GM19455 (cell line): ENCODE measurements around the gene TEKT2.

Experiments
- ATAC-seq: cut with Tn5 transposase; IDR thresholded peaks from one replicate; pipeline ENCODE4 v1.9.1; 2021; ENCODE audit not compliant: unreplicated experiment

Gene TEKT2

GRCh38 chr1:36126797-36127500 lies 43.1 kb downstream of the TEKT2 start:
- no peak for ATAC-seq

GRCh38 chr1:36128126-36128904 lies 44.4 kb downstream of the TEKT2 start:
- ATAC-seq: no peak

DNA sequence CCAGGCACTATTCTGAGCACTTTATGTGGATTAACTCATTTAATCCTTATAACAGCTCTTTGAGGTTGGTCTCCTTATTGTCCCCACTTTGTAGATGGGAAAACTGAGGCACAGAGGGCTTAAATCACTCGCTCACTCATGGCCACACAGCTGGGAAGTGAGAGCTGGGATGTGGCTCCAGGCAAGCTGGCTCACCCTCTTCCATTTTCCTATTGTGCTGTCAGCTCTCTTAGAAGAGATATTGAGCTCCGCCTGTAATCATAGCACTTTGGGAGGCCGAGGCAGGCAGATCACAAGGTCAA lies 45.0 kb downstream of the TEKT2 start:
- ATAC-seq: no peak

- no peak for ATAC-seq
These were observed 48.1 kb downstream of the TEKT2 start for GRCh38 chr1:36132029-36132428.

DNA sequence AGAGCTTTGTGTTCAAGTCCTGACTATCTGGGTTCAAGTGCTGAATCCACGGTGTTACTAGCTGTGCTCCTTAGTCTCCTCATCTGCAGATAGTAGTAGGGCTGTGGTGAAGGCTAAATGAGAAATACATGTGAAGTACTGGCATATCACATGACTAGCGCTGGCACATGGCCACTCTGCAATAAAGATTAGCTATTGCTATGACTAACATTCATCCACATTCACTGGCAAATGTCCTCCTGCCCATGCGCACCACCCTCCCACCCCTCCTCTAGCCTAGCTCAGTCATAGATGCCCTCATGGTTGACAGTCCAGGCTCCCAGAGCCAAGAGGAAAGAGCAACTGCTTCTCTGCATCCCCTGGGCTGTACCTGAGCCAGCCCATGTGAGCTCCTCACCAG lies 49.6 kb downstream of the TEKT2 start:
- ATAC-seq: no peak

GRCh38 chr1:36134031-36134430 lies 50.1 kb downstream of the TEKT2 start:
- ATAC-seq: no peak

GRCh38 chr1:36134505-36135329 lies 50.8 kb downstream of the TEKT2 start:
- no peak for ATAC-seq

DNA sequence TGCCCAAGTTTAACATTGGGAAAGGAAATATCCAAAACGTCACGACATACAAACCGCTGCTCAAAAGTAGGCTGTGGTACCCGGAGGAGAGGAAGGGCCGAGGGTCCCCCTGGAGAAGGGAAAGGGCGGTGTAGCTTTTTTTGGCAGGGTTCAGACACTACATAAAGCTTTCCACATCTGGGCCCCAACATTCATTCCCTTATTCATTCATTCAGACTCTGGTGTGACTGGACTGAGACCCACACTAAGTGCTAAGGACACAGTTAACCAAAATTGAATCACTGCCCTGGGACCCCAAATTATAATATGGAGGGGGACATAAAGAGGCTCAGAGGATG lies 51.4 kb downstream of the TEKT2 start:
- ATAC-seq: no peak

DNA sequence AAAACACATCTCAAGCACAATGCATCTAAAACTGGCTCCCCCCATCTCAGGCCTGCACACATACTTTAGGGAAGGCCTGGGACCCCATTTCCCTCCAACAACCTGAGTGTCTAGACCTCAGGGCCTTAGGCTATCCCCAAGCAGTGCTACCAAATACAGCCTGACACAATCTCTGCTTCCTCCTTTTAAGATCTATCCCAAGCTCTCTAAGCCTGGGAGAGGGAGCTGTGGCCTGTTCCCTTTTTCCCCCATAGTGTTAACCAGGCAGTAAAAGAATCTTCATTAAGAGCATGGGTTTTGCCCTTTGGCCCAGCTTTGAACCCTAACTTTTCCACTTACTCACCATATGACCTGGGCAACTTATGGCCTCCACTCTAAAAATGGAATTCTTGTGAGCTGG lies 51.9 kb downstream of the TEKT2 start:
- no peak for ATAC-seq

- no peak for ATAC-seq
These were observed 52.6 kb downstream of the TEKT2 start for GRCh38 chr1:36136535-36136934.

DNA sequence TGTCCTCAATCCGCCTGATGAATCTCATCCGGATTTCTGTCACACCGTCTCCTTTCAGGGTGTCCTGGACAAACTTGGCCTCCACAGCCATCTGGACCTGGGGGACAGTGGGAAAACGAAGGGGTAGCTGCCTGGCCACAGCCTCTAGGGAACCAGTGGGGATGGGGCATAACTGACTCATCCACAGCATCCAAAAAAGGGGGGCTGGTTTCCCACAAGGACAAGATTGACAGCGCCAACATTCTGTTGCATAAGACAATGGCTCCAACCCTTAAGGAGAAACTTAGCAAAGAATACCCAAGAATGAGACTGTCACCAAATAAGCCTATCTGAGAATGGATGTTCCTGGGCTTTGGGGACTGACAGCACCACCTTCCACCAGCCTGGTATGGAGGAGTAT lies 53.3 kb downstream of the TEKT2 start:
- no peak for ATAC-seq

DNA sequence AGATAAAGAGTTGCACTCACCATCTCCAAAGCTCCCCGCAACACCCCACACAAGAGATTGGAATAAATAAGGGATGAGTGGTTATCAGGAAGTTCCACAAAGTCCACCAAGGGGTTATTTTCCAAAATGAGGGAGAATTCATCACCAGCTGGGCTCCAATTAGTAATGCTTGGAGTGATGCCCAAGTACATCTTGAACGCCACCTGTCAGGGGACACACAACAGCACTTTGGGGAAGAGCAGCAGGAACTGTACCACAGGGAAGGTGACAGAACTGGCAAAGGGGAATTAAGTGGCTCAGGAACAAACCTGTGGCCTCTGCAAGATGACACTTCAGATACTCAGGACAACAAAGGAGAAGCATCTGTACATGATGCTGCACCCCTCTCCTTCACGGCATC lies 53.9 kb downstream of the TEKT2 start:
- ATAC-seq: no peak
